ENCODE measurements around the gene GCSAML.
"Not testable (repeated sequence)": the region's sequence is repeated elsewhere in the genome, so short reads cannot be mapped to it uniquely, and the experiment has no call there.

The GCSAML gene

DNA sequence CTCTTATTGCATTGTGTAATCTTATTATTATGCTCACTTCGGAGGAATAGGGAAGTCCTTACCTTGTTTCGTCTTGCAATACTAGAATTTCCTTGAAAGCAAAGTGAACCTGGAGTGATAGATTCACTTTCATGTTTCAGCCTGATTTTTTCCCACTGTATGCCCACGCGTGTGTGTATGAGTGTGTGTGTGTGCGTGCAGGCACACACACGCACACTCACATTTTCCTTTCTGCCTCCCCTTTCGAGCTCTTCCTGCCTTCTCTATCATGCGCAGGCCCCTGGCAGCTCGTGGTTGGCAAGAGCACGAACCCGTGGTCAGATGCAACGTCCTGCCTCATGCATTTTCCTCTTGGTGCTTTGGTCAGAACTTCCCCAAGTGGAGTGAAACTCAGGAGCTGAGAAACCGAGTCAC lies at the start of gene GCSAML:
Gene GCSAML (plus strand): TSS at position 366 of the 414 bp plus-strand sequence. CDS start 58 bp downstream, outside the sequence.
- no peak for DNase-seq (ENCODE audit: low read depth in 2 of 2)

DNA sequence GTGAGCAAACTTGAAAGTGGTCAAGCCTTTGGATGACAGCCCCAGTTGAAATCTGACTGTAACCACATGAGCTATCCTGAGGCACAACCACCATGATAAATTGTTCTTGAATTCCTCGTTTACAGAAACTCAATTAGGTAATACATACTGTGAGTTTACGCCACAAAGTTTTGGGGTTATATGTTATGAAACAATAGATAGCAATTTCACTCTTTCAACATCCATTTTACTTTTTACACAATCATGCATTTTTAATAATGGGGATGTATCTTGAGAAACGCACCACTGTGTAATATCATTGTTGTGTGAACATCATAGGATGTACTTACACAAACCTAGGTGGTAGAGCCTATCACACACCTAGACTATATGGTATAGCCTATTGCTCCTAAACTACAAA lies 48.1 kb upstream of the GCSAML start:
- no peak for DNase-seq (ENCODE audit: low read depth in 2 of 2)

DNA sequence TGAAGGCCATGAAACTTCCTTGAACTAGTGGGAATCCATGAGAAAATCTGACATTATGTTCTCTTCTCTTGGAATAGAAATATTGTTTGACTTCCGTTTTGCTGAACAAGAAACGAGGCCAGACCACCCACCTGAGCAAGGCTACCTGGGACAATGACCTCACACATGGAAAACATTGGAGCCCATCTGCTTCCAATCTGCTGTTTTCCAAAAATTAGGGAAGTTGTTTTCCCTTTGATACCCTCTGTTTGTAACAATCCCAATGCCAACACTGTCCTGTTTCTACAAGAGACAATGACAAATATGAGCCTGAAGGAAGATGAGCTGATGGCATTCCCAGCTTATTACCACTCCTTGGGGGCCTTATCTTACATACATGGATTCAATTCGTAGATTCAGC lies 42.1 kb upstream of the GCSAML start:
- DNase-seq (ENCODE audit: low read depth in 2 of 2) = no peak

DNA sequence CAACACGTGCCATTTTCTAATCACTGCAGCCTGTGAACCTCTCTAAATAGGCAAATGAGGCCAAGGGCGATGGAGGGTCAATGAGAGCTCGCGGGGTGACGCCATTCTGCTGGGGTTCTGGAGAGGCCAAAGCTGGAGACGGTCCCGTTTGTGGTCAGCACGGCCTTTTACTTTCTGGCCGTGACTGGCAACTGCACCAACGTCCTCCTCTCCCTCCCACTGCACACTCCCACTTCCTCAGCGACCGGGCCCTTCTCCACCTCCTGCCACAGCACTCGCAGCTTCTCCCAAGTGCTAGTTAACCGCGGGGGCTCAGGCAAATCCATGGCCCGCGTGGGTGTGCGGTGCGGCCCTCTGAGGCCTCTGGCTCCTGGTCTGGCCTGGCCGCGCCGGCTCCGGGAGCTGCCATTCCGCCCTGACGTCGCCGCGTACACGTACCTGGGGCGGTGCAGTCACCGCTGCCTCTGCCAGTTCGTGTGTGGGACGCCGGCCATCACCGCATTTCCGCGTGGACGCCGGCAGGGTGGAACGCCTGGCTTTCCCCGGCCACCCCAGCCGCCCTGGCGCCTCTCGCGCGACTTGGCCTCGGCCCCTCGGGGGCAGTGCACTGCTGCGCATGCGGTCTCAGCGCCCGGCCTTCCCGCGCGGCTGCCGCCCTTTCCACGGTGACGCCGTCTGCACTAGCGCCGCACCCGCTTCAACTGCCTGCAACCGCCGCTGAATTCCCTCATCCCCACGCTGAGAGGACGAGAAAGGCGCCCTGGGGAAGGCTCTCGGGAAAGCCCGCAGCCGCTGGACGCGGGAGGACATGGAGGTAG lies 30.9 kb upstream of the GCSAML start:
- peak in 1 of 2 donors; percentile 10 for DNase-seq (ENCODE audit: low read depth in 2 of 2)

DNA sequence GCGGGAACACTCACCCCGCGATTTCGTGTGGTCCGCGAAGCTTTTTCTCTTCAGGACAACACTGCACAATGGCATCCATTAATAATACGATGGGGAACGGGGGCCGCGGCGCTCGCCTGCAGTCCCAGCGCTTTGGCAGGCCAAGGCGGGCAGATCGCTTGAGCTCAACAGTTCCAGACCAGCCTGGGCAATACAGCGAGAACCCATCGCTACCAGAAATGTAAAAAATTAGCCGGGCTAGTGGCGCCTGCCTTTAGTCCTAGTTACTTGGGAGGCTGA lies 30.4 kb upstream of the GCSAML start:
- DNase-seq (ENCODE audit: low read depth in 2 of 2) = no peak

DNA sequence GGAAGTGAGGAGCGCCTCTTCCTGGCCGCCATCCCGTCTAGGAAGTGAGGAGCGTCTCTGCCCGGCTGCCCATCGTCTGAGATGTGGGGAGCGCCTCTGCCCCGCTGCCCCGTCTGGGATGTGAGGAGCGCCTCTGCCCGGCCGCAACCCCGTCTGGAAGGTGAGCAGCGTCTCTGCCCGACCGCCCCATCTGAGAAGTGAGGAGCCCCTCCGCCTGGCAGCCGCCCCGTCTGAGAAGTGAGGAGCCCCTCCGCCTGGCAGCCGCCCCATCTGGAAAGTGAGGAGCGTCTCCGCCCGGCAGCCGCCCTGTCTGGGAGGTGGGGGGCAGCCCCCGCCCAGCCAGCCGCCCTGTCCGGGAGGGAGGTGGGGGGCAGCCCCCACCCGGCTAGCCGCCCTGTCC lies 27.0 kb upstream of the GCSAML start:
- not testable (repeated sequence) for DNase-seq (ENCODE audit: low read depth in 2 of 2)

DNA sequence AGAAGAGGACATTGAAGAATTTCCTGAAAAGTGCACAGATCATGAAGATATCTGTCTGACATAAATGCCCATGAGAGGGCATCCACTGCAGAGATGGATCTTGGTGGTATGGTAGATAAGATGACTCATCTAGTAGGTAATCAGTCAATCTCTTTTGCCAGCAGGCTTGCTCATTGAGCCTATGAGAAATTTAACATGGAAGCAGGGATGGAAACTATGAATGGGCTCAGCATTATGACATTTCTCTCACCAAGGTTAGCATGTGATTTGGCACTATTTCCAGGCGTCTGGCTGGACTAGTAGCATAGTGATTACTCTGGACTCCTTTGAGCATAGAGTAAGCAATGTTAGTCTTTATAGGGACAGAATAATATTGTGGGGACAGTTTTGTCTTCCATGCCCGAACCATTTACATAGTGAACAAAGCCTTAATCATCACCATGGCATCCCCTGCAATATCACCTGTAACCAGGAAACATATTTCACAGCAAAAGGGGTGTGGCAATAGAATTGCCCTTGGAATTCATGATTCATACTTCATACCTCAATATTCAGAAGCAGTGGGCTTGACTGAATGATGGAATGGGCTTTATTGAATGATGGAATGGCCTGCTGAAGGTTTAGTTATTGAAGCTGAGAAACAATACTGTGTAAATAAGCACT lies 20.0 kb upstream of the GCSAML start:
- no peak for DNase-seq (ENCODE audit: low read depth in 2 of 2)

DNA sequence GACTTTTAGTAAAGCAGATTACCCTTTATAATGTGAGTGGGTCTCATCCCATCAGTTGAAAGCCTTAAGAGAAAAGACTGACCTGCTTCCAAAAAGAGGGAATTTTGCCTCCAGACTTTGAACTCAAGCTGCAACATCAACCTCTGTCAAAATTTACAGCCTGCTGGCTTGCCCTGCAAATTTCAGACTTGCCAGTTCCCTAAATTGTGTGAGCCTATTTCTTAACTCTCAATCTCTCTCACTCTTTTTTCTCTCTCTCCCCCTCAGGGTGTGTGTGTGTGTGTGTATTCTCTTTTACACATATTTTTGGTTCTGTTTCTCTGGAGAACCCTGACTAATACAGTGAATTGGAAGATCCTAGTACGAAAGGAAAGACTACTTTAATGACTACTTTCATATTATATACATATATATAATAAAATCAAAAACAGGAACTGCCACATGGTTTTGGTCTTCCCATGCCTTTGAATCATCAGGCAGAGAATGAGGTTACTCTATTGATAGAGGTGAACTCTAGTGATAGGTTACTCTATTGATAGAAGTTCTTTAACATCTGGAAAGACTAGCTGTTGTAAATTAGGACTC lies 19.1 kb upstream of the GCSAML start:
- no peak for DNase-seq (ENCODE audit: low read depth in 2 of 2)

DNA sequence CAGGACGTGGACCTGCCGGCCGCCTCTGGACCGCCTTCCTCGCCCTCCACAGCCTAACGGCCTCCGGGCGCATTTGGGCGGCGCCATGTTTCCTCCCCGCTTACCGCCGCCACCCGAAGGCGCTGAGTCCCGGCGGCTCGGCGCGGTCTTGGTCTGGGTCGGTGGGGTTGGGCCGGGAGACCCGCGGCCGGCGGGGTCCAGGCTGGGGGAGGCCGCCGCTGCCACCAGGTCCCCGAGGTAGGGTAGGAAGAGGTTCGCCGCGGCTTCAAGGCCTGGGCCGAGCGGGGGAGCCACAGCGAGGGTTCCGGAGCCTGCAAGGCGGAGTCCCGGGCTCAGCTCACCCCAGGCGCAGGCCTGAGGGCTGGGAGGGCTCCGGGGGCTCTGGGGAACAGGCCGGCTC lies 18.1 kb upstream of the GCSAML start:
- DNase-seq (ENCODE audit: low read depth in 2 of 2) = no peak

DNA sequence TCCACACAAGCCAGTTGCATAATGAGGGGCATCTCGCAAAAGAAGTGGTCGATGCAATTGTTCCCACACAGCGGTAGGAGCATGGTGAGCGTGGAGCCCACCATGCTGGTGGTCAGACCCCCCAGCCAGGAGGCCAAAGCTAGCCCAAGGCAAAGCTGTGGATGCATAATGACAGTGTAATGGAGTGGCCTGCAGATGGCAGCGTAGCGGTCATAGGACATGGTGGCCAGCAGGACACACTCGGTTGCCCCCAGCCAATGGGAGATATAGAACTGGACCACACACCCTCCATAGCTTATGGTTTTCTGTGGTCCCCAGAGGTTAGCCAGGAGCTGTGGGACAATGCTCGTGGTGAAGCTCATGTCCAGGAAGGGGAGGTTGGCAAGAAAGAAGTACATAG lies 17.0 kb upstream of the GCSAML start:
- DNase-seq (ENCODE audit: low read depth in 2 of 2) = no peak

DNA sequence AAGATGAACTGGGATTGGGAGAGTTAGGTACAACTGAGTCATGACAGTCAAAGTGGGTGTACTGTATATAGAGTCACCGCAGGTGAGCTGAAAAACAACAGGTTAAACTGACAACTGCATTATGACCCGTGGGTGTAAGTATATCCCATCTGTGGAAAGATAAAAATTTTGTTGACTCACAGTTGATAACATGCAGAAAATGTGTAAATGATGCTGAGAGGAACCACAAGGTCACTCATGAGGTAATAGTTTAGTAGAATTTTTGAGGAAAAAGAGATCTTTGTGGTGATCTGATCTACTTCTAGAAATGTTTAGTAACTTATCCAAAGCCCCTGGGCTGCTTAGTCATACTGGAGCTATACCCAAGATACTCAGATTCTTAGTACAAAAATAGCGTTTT lies 13.5 kb upstream of the GCSAML start:
- DNase-seq (ENCODE audit: low read depth in 2 of 2) = no peak

DNA sequence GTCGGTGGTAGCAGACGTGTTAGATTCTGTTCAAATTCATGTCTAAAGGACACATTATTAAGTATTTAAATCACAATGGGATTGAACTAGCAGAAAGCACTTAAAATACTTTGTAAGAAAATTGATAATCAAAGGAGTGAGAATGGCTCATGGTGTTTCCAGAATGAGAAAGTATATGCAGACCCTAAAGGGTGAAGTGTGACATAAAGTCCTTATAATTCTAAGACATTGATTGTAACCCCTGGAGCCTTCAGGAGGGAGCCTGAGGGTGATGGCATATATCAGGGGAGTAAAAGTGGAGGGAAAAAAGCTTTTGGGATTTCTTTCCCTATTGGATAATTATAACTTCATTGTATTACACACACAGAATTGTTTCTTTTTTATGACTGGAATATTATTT lies 12.6 kb upstream of the GCSAML start, which contains the start of gene OR2C3:
Gene OR2C3 (minus strand): TSS at position 101 of the 400 bp plus-strand sequence. CDS start 3,929 bp downstream, outside the sequence.
- DNase-seq (ENCODE audit: low read depth in 2 of 2) = no peak

DNA sequence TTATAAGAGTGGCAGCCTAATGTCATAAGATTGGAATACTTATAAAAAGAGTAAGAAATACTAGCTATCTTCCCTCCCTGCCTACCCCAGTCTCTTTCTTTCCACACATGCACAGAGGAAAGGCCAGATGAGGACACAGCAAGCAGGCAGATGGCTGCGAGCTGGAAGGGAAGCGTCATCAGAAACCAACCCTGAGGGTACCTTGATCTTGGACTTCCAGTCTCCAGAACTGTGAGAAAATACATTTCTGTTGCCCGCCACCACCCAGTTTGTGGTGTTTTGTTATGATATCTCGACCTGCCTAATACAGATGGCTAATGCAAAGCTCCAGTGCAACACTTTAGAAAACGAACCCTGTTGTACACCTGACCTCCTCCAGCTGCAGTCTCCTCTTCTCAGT lies 10.4 kb upstream of the GCSAML start:
- no peak for DNase-seq (ENCODE audit: low read depth in 2 of 2)

DNA sequence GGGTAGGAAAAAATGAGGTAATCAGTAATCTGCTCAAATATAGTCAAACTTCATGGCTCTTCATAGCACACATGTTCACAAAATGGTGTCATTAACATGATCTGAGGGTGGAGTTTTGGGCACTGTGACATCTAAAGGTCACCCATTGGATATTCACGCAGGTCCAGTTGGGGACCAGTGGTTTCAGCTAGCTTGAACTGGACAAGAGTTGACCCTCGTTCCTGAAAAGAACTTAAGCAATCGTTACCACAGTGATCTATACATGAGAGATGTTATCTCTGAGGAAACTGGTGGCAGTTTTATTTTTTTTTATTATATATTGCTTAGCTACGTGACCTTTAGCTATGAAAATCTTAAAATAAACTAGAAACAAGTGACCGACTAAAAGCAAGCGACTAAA lies 9.7 kb upstream of the GCSAML start:
- no peak for DNase-seq (ENCODE audit: low read depth in 2 of 2)

DNA sequence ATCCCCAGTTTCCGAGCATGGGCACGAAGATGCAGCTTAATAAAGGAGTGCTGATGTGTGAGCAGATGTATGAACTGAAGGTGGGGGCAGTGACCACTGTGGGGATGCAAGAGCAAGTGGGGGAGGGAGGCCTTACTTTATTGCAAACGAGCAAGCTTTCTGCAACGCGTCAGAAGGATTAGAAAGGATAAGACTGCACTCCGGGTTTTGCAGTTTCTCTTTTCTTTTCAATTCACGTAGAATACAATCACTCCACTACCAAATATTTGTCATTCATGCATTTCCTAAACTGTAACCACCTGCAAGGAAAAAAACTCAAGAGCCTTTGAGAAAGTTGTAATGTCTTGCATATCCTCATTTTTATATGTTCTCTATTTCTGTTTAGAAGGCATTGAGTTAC lies 8.4 kb upstream of the GCSAML start:
- no peak for DNase-seq (ENCODE audit: low read depth in 2 of 2)

DNA sequence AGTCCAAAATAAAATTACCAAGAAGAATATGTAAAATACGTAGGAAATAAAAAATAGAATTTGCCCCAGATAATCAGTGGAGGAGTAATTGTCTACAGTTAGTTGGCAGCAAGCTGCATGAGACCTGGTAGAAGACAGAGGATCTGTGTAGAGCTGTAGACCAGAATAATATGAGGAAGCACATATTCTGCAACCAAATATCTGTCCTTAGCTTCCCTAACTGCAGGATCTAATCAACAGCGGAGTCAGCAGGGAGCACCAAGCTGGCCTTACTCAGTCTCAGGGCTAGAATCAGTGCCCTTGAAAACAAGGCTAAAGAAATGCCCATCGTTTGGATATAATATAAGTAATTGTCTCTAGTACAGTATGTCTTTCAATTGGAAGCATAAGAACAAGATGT lies 6.1 kb upstream of the GCSAML start:
- no peak for DNase-seq (ENCODE audit: low read depth in 2 of 2)

DNA sequence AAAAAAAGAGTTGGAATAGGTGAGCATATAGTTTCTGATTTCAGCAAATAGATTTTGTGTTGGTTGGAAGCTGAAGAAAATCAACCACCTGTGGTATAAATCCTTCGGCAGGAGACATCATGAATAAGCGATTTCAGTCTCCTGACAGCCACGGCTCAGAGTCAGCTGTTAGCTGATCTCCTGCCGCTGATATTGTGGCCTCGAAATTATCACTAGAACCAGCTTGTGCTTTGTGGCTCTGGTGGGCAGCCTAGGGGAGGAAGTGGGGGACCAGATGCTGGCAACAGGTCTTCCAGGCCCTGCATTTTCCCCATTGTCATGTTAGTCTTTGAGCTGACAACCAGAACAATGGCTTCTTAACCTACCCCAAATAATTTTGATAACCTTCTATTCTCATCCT lies 842 bp upstream of the GCSAML start:
- DNase-seq (ENCODE audit: low read depth in 2 of 2) = no peak

DNA sequence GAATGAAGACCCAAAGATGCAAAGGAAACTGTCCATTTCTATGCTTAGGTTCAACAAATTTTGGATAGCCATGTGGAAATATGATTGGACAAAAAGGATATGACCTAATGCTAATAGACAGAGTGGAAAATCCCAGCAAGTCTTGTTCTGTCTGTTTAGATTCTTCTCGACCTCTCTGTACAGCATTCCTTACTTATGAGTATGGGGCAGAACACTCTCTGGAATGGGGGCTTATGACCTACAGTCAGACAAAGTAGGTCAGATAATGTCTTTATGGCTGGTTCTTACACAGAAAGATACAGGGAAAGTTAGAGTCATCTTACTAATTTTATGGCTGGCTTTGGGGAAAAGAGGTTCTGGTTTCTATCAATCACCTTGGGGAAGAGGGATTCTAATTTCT lies 2.8 kb downstream of the GCSAML start:
- no peak for DNase-seq (ENCODE audit: low read depth in 2 of 2)

DNA sequence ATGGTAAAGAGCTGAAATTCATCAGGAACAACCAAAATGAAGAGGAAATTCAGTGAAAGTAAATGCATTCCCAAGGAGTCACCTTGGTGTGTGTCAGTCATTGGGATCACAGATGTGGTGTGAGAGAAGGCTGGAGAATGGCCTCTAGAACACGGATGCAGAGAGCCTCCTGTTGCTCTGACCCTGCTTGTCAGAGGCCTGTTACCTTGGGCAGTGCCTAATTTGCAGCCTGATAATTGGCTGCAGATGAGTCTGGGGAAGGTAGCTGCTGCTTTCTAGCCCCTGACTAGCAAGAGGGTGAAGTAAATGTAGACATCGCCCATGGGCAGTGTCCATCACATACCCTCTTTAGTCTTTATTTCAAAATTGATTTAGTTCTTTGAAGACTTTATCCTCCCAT lies 3.3 kb downstream of the GCSAML start:
- no peak for DNase-seq (ENCODE audit: low read depth in 2 of 2)

DNA sequence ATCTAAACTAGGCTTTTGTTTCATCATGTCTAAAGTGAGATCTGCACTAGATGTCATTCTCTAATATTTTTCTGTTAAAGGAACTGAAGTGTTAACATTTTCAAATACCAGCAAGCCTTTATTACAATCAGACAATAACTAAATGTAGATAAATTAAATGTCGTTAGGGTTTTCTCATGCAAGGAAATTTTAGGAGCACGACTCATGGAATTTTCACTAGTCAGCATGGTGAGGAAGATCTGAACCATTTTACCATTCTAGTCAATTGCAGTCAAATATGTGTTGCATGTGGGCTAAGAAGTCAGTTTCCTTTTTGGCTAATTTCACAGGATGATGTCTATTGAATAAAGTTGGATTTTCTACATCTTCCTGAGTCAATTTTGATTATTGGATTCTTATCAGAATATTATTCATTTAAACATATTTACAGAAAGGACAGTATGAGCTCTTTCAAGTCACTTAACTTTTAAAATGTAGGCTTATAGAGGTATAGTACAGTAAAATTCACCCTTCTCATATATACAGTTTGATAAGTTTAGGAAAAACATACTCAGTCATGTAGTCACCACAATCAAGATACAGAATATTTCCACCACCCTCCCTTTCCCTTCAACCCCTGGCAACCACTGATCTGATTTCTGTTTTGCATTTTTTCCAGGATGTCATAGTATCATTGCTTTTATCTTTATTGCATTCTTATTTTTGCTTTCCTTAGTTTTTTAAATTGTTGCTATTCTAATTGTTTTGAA lies 9.2 kb downstream of the GCSAML start:
- DNase-seq (ENCODE audit: low read depth in 2 of 2) = no peak

DNA sequence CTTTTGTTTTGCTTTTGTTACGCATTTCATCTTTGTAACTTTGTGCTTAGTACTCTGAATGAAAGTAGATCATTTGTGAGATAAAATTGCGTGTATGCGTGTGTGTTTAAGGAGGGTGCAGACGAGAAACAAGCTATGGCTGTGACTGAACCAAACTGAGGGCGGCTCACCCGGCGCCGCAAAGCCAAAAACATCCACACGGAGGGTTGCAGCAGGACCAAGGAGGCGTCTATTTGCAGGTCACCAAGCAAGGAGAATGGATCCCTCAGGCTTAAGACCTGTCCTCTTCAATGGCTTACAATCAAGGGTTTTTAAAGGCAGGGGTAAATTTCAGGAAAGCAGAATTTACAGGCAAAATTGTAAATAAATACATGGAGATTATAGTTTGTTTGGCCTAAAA lies 12.8 kb downstream of the GCSAML start:
- DNase-seq (ENCODE audit: low read depth in 2 of 2) = no peak

DNA sequence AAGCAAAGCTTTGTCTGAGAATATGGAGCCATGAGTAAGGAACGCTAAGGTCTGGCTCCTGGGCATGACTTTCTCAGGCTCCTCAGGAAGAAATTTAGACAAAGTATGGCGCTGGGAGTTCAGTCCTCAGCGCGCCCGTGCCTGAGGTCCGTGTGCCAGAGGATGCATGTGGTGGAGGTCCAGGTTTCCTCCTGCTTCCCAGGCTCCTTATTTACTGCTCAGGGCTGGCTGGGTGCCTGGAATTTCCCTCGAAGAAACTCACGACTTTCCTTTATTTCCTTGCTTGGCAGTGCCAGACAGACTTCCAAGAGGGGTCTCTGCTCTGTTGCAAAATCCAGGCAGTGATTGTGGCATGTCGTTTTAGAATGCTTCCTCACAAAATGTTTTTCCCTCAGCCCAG lies 13.3 kb downstream of the GCSAML start:
- no peak for DNase-seq (ENCODE audit: low read depth in 2 of 2)

DNA sequence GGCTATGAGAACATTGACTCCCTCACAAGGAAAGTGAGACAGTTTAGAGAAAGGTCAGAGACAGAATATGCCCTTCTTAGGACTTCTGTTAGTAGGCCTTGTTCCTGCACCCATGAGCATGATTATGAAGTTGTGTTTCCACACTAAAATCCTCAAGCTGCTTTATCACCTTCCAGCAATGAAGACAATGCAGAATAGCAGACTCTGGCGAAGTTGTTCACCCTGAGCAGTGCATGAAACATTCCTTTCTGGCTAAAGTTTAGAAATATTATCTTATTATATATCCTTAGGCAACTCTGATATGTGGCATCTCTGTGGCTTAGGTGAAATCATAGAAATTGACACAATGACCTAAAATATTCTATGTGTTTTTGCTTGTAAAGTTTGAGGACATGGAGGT lies 25.3 kb downstream of the GCSAML start:
- DNase-seq (ENCODE audit: low read depth in 2 of 2) = no peak

Measured in stimulated activated CD4-positive, alpha-beta T cell treated with anti-CD3 and anti-CD28 coated beads, Interleukin-1b, Interleukin-23, amount 100 ng/mL, for 4 hours (primary cell).